GM06990 (cell line): ENCODE results near the gene TSACC.

Experiments used
- DNase-seq: peaks from one replicate; pipeline ENCODE4 v3.0.0-alpha.2; 2011; ENCODE audit not compliant: insufficient read length; ENCODE audit errors: extremely low read depth
- H3K27me3 ChIP-seq: replicated peaks from 2 replicates; pipeline ENCODE4 v1.6.0; 2011; ENCODE audit warnings: low read length; ENCODE audit not compliant: control insufficient read depth, insufficient read depth
- H3K36me3 ChIP-seq: 2 replicates; pipeline ENCODE4 v1.5.1; 2011; ENCODE audit warnings: low read length; ENCODE audit not compliant: control insufficient read depth, insufficient read depth
- H3K4me3 ChIP-seq: replicated peaks from 2 replicates; pipeline ENCODE4 v1.5.1; 2011; ENCODE audit warnings: low read depth, mild to moderate bottlenecking, control low read depth, low read length
- TF ChIP-seq, protein P1 (sequence below): IDR thresholded peaks from 2 replicates; pipeline ENCODE4 v1.5.1; 2011; ENCODE audit warnings: low read length, control low read depth, mild to moderate bottlenecking, inconsistent platforms; ENCODE audit not compliant: insufficient read depth, poor library complexity, severe bottlenecking

The TSACC gene

DNA sequence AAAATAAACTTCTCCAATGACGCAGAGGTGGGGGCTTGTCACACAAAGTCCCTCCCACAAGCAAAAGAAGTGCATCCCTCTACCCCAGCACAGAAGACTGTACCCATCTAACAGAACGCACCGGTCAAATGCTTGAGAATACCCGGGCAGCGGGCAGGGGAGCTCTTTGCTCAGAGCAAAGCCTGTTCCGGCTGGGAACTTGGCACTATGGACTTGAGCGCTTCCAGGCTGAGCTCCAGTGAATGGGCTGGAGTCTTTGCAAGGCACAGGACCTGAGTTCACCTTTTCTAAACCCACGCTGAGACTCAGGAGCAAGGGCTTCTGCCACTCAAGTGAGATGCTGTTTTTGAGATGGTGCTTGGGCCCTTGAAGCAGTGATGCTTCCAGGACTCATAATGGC, 51.0 kb downstream of the TSACC start:
- Histone ChIP-seq H3K27me3 (no peaks in the 10 kb centered on the region; the same call in none of the 2 replicates), H3K4me3 (no peak overlapping the region), H3K36me3 (no peaks in the 10 kb centered on the region)
- TF ChIP-seq, protein P1, sequence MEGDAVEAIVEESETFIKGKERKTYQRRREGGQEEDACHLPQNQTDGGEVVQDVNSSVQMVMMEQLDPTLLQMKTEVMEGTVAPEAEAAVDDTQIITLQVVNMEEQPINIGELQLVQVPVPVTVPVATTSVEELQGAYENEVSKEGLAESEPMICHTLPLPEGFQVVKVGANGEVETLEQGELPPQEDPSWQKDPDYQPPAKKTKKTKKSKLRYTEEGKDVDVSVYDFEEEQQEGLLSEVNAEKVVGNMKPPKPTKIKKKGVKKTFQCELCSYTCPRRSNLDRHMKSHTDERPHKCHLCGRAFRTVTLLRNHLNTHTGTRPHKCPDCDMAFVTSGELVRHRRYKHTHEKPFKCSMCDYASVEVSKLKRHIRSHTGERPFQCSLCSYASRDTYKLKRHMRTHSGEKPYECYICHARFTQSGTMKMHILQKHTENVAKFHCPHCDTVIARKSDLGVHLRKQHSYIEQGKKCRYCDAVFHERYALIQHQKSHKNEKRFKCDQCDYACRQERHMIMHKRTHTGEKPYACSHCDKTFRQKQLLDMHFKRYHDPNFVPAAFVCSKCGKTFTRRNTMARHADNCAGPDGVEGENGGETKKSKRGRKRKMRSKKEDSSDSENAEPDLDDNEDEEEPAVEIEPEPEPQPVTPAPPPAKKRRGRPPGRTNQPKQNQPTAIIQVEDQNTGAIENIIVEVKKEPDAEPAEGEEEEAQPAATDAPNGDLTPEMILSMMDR = no peak
- DNase-seq = no peak

GRCh38 chr1:156390469-156391365, 52.4 kb downstream of the TSACC start:
- no peaks in the 10 kb centered on the region for H3K36me3 ChIP-seq
- H3K27me3 ChIP-seq = no peaks in the 10 kb centered on the region; the same call in none of the 2 replicates

GRCh38 chr1:156391366-156391677, 53.0 kb downstream of the TSACC start:
- H3K27me3 ChIP-seq = no peaks in the 10 kb centered on the region; the same call in none of the 2 replicates
- H3K36me3 ChIP-seq = no peaks in the 10 kb centered on the region

More at GRCh38 chr1:156390469-156391365, 52.4 kb downstream of the TSACC start:
- TF ChIP-seq, protein P1 = no peak
- H3K4me3 ChIP-seq = no peak overlapping the region
- no peak for DNase-seq

GRCh38 chr1:156391701-156392100, 53.4 kb downstream of the TSACC start:
- DNase-seq = no peak
- no peaks in the 10 kb centered on the region for H3K36me3 ChIP-seq
- H3K4me3 ChIP-seq = no peak overlapping the region
- H3K27me3 ChIP-seq = no peaks in the 10 kb centered on the region; the same call in none of the 2 replicates
- TF ChIP-seq, protein P1 = no peak

More at GRCh38 chr1:156391366-156391677, 53.0 kb downstream of the TSACC start:
- TF ChIP-seq, protein P1 = no peak
- H3K4me3 ChIP-seq = no peak overlapping the region
- no peak for DNase-seq

- TF ChIP-seq, protein P1 = no peak
- no peak for DNase-seq
- no peak overlapping the region for H3K4me3 ChIP-seq
- H3K36me3 ChIP-seq = no peaks in the 10 kb centered on the region
- H3K27me3 ChIP-seq = no peaks in the 10 kb centered on the region; the same call in none of the 2 replicates
Measured at GRCh38 chr1:156392452-156392853, 54.1 kb downstream of the TSACC start.
